Activated naive CD4-positive, alpha-beta T cell treated with anti-CD3 and anti-CD28 coated beads, Interleukin-2, amount 50 U/mL, for 24 hours (primary cell): ENCODE data around the gene CTNNB1.
A peak's percentile ranks its signal among the peaks of the same experiment; 100 is the strongest.

ENCODE experiments used
- H3K27ac Mint-ChIP-seq: one replicate; pipeline ENCODE4 v1.8.0; 2021; ENCODE audit warnings: mild to moderate bottlenecking, mixed read lengths
- H3K27me3 Mint-ChIP-seq: one replicate; pipeline ENCODE4 v1.8.0; 2021; ENCODE audit warnings: mixed read lengths
- H3K36me3 Mint-ChIP-seq: one replicate; pipeline ENCODE4 v1.8.0; 2021; ENCODE audit warnings: mixed read lengths
- H3K4me1 Mint-ChIP-seq: one replicate; pipeline ENCODE4 v1.8.0; 2021; ENCODE audit warnings: mixed read lengths
- H3K4me3 Mint-ChIP-seq: one replicate; pipeline ENCODE4 v1.8.0; 2021; ENCODE audit warnings: mild to moderate bottlenecking, mixed read lengths
- H3K9me3 Mint-ChIP-seq: one replicate; pipeline ENCODE4 v1.8.0; 2021; ENCODE audit warnings: mixed read lengths

CTNNB1 gene

GRCh38 chr3:41182504-41183059 is 16.7 kb upstream of the CTNNB1 start:
- peaks cover 2% of the 10 kb centered on the region for H3K4me1 Mint-ChIP-seq
- no peaks in the 10 kb centered on the region for H3K27me3 Mint-ChIP-seq
- H3K4me3 Mint-ChIP-seq, result no peak overlapping the region
- H3K27ac Mint-ChIP-seq, result no peak overlapping the region
- H3K9me3 Mint-ChIP-seq, result no peaks in the 10 kb centered on the region
- no peaks in the 10 kb centered on the region for H3K36me3 Mint-ChIP-seq

DNA sequence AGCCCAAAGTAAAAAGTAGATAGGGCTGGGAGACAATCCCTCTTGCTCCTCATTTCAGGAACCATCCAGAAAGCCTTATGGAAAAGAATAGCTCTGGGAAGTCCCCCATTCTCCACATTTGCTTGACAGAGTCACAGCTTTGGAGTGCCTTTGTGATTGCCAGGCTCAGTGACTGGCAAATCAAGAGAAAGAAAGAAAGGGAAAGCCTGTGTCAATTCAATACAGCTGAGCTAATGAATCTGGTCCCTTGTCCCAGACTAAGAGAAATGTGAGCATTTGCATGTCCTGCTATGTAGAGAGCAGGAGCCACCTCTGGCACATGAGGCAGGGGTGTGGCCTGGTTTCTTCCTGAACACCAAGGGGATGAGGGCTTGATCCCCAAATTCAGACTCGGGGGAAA is 14.9 kb upstream of the CTNNB1 start:
- no peaks in the 10 kb centered on the region for H3K9me3 Mint-ChIP-seq
- H3K27ac Mint-ChIP-seq, result no peak overlapping the region
- H3K4me3 Mint-ChIP-seq, result no peak overlapping the region
- H3K4me1 Mint-ChIP-seq, result peaks cover 12% of the 10 kb centered on the region
- H3K27me3 Mint-ChIP-seq, result no peaks in the 10 kb centered on the region
- no peaks in the 10 kb centered on the region for H3K36me3 Mint-ChIP-seq

GRCh38 chr3:41186297-41186696 is 13.0 kb upstream of the CTNNB1 start:
- Mint-ChIP-seq H3K4me1 (peaks cover 18% of the 10 kb centered on the region), H3K4me3 (no peak overlapping the region), H3K9me3 (no peaks in the 10 kb centered on the region), H3K27ac (no peak overlapping the region), H3K27me3 (no peaks in the 10 kb centered on the region), H3K36me3 (no peaks in the 10 kb centered on the region)

GRCh38 chr3:41188306-41188705 is 11.0 kb upstream of the CTNNB1 start:
- peak overlapping the region; percentile 90 for H3K27ac Mint-ChIP-seq
- H3K4me3 Mint-ChIP-seq, result no peak overlapping the region
- peaks cover 18% of the 10 kb centered on the region for H3K4me1 Mint-ChIP-seq
- H3K27me3 Mint-ChIP-seq, result no peaks in the 10 kb centered on the region
- H3K36me3 Mint-ChIP-seq, result no peaks in the 10 kb centered on the region
- H3K9me3 Mint-ChIP-seq, result no peaks in the 10 kb centered on the region

GRCh38 chr3:41190509-41191284 is 8.6 kb upstream of the CTNNB1 start:
- H3K27me3 Mint-ChIP-seq, result peaks cover 2% of the 10 kb centered on the region
- H3K9me3 Mint-ChIP-seq, result no peaks in the 10 kb centered on the region
- H3K4me1 Mint-ChIP-seq, result peaks cover 18% of the 10 kb centered on the region
- H3K4me3 Mint-ChIP-seq, result no peak overlapping the region
- H3K27ac Mint-ChIP-seq, result no peak overlapping the region
- no peaks in the 10 kb centered on the region for H3K36me3 Mint-ChIP-seq

DNA sequence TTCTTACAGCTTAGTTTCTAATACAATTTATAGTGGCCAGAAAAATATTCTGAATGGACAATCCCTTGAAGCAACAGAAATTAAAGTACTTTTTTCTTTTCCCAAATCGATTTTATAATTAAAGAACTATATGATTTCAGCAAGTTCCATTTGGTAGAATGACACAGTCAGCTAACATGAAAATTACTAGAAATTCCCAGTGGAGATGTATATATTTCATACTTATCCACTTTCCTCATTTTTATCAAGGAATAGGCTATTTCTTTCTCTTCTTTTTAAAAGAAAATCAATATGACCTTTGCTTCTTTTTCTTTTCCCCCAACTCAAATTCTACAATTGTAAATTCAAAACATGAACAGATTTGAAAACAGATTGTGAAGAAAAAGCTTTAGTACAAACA is 6.4 kb upstream of the CTNNB1 start:
- H3K4me3 Mint-ChIP-seq, result no peak overlapping the region
- H3K4me1 Mint-ChIP-seq, result peaks cover 13% of the 10 kb centered on the region
- peaks cover 2% of the 10 kb centered on the region for H3K27me3 Mint-ChIP-seq
- no peaks in the 10 kb centered on the region for H3K9me3 Mint-ChIP-seq
- no peak overlapping the region for H3K27ac Mint-ChIP-seq
- no peaks in the 10 kb centered on the region for H3K36me3 Mint-ChIP-seq

DNA sequence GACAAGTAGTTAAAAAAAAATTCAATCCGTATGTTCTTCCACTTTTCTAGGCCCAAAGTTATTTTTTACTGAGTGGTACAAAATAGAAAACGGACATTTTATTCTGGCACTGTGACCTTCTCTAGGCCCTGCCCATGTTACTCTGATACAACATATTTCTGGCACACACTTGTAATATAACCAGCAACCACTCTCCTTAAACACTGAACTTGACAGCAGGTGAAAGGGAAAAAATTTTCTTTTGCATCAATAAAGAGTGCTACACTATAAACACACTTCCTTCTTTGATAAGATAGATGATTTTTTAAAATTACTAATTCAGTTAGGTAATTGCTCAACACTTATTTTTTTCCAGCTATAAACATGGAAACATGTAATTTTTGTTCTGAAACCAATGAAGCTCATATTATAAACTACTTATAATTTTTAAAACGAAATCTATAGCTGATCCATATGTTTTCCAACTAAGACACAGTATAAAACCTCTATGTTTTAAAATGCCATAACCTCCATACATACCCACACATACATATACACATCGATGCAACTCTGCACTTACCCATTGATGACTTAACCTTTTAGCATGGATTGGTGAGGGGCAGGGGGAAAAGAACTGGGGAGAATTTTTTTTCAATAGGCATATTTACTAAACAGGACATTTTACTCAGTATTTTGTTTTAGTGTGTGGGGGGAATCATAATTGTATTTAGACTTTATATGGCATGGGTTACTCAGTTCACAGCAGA is 5.3 kb upstream of the CTNNB1 start:
- Mint-ChIP-seq H3K4me3 (no peak overlapping the region), H3K27me3 (peaks cover 2% of the 10 kb centered on the region), H3K9me3 (no peaks in the 10 kb centered on the region), H3K36me3 (no peaks in the 10 kb centered on the region), H3K27ac (no peak overlapping the region), H3K4me1 (peaks cover 6% of the 10 kb centered on the region)

DNA sequence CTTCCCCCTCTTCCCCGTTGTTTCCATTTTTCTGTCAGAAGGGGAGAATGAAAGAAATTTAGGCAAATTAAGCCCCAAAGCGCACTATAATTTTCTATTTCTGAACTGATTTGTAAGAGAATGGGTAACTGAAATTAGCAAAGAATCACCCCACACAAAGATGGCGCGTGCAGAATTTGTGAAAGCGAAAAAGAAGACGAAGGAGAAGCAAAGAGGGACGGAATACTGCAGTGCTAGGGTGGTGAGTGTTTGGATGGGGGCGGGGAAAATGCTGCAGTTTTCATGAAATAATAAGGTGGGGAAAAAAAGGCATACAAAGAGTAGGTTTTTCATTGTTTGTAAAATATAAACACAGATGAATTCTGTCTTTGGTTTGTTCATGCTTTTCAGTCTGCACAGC is 4.6 kb upstream of the CTNNB1 start:
- Mint-ChIP-seq H3K9me3 (no peaks in the 10 kb centered on the region), H3K27ac (no peak overlapping the region), H3K27me3 (peaks cover 2% of the 10 kb centered on the region), H3K4me1 (peaks cover 2% of the 10 kb centered on the region), H3K36me3 (no peaks in the 10 kb centered on the region), H3K4me3 (no peak overlapping the region)

- Mint-ChIP-seq H3K27ac (no peak overlapping the region), H3K4me3 (no peak overlapping the region), H3K9me3 (no peaks in the 10 kb centered on the region), H3K4me1 (peaks cover 5% of the 10 kb centered on the region), H3K27me3 (peaks cover 2% of the 10 kb centered on the region), H3K36me3 (no peaks in the 10 kb centered on the region)
Observed at GRCh38 chr3:41195946-41196345, 3.4 kb upstream of the CTNNB1 start.

DNA sequence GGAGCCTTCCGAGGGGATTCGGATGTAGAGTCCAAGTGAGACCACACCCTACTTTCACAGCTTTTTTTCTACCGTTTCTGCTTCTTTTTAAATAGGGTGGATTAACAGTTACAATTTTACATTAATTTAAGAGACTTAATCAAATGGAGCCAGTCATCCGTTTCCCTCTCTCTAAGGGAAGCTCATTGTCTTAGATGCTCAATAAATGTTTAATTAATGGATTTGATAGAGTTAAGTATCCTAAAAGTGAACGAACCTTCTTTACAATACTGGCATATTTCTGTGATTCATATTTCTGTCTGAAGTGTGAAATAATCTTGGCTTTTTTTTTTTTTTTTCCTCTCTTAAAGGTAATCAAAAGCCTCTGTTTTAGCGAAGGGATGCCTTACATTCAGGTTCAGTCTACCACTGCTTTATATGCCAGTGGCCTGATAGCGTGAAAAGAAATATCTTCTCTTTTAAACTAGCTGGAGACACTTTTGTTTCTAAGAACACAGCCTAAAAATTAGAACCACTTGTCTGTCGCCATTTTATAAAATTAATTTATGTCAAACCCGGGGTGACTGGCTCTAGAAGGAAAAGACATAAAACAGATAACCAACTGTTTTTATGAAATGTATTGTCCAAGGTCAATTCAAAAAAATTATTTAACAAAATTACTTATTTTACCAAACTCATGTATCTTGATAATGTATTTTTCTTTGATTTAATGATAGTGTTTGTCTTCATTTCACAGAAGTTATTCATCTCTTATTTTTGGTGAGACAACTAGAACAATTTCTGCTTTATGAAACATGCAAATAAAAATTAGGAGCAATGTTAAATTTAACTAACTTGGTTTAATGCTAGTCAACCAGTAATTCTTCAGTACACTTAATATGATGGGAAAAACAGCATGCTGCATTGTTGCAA is 2.5 kb upstream of the CTNNB1 start:
- Mint-ChIP-seq H3K4me1 (peaks cover 13% of the 10 kb centered on the region), H3K4me3 (no peak overlapping the region), H3K36me3 (no peaks in the 10 kb centered on the region), H3K27me3 (peaks cover 2% of the 10 kb centered on the region), H3K27ac (no peak overlapping the region), H3K9me3 (no peaks in the 10 kb centered on the region)

DNA sequence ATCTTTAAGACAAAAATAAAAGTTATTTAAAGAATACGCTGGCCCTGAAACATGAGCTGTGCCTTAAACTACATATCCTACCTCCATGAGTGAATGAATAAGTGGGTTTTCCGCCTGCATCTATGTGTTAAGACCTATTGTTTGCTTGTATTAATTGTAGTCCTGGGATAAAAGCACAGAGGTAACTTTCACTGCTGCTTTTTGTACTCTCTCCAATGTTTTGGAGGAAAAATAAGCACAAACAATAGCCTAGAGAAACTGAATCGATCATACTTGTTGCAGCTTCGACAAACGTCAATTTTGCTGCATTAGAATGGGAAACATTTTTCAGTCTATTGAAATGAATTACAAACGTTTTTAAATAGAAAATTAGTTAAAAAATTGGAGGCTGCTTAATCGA is 1.3 kb upstream of the CTNNB1 start:
- Mint-ChIP-seq H3K4me1 (peaks cover 26% of the 10 kb centered on the region), H3K9me3 (no peaks in the 10 kb centered on the region), H3K27ac (no peak overlapping the region), H3K4me3 (no peak overlapping the region), H3K27me3 (peaks cover 2% of the 10 kb centered on the region), H3K36me3 (no peaks in the 10 kb centered on the region)

DNA sequence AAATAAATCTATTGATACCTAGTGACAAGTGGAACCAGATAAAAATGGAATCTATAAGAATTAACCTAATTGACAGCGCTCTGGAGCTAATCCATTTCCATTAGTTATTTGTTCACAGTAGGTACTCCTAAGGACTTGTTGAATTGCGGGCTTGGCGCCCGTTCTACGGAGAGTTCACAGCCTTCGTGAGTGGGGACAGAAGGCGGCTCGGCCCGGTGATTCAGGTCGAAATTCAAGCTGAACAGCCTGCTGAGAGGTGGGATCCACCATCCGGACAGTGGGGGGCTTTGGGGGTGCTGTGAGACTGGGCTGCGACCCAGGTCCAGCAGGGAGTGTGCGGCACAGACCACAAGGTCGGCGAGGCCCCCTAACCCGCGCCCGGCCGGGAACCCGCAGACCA is 779 bp upstream of the CTNNB1 start:
- Mint-ChIP-seq H3K27ac (peak overlapping the region; percentile 95), H3K36me3 (no peaks in the 10 kb centered on the region), H3K27me3 (peaks cover 2% of the 10 kb centered on the region), H3K9me3 (no peaks in the 10 kb centered on the region), H3K4me1 (peaks cover 30% of the 10 kb centered on the region), H3K4me3 (peak overlapping the region; percentile 91)

DNA sequence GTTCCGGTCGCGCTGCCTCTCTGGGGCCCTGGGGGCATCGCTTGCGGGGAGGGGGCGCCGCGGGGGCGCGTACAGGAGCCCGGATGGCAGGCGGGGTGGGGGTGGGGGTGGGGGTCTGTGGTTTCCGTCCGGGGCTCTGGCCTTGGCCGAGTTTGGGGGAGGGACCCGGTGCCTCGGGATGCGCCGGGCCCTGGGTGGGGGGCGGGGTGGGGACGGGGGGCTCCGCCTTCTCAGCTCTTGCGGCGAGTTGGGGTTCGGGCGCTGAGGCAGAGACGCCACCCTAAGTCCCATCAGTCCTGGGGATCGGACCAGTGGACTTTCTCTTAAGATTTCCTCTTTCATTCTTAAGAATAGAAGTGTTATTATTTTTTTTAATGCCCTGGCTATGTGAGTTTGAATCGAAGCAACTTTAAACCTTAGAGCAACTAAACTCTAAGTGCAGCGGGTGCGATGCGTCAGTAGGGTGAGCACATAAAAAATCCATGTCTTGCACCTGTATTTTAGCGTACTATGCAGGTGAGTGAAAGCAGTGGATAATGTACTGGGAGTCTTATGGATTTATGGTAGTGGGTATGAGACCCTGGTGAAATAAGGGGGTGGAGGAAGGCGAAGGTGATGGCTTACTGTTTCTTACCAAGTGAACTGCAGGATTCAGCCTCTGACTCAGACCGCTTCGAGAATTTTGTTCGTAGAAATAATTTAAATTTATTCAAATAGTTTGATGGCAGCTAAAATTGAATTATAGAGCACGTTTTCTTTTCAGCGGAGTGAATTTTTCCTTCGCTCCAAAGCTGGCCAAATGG is 762 bp downstream of the CTNNB1 start:
- H3K36me3 Mint-ChIP-seq, result no peaks in the 10 kb centered on the region
- peaks cover 45% of the 10 kb centered on the region for H3K4me1 Mint-ChIP-seq
- peak overlapping the region; percentile 98 for H3K4me3 Mint-ChIP-seq
- H3K9me3 Mint-ChIP-seq, result no peaks in the 10 kb centered on the region
- H3K27ac Mint-ChIP-seq, result peak overlapping the region; percentile 90
- H3K27me3 Mint-ChIP-seq, result no peaks in the 10 kb centered on the region

GRCh38 chr3:41200669-41201021 is 1.3 kb downstream of the CTNNB1 start:
- peaks cover 50% of the 10 kb centered on the region for H3K4me1 Mint-ChIP-seq
- H3K36me3 Mint-ChIP-seq, result no peaks in the 10 kb centered on the region
- no peaks in the 10 kb centered on the region for H3K27me3 Mint-ChIP-seq
- peak overlapping the region; percentile 90 for H3K27ac Mint-ChIP-seq
- H3K9me3 Mint-ChIP-seq, result no peaks in the 10 kb centered on the region
- H3K4me3 Mint-ChIP-seq, result peak overlapping the region; percentile 98
